Transverse colon (tissue), 3 donors: ENCODE results near the gene CABP4.

Experiments used
- EP300 ChIP-seq: sonication (generic); formaldehyde crosslinking; IDR thresholded peaks from one replicate; pipeline ENCODE4 v1.6.1; 2017; ENCODE audit warnings: antibody characterized with exemption, low read depth
- TF ChIP-seq, protein P1 (sequence below), 5 experiments: fragments of 200-600 bp in 3 of 5; fragments of 450-650 bp in 2 of 5; sonication (generic) in 3 of 5; IDR thresholded peaks; 1 replicate in 2 of 5; 2 replicates in 3 of 5; pipeline ENCODE4 v1.5.1; 2016 to 2017; ENCODE audit warnings: antibody characterized with exemption in 5 of 5, inconsistent platforms in 3 of 5, mild to moderate bottlenecking in 2 of 5, moderate library complexity in 1 of 5

DNA sequence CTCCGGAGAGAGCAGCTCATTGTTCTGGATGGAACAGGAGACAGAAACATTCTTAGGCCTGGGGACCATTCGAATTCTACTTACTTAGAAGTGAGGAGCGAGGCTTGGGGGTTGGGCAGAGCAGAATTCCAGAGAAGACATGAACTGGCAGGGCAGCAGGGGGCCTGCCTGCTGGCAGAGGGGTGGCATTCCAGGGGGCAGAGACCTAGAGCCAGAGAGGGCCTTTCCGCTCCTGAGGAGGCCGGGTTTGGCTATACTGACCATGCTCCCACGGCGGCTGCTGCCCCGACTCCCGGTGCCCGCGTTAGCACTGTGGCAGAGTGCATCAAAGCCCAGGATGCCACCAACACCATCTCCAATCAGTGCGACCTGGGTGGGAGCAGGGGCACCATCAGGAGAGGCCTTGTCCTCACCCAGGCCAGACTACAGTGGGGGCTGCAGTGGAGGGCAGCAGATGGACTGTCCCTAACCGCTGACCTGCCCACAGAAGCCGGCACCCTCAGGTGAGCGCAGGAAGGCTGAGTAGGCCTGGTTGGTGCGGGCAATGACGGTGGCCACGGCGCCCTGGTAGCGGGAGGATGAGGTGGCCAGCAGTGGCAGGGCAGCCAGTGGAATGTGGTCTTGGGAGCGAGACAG is 42.6 kb downstream of the CABP4 start:
- TF ChIP-seq, protein P1, sequence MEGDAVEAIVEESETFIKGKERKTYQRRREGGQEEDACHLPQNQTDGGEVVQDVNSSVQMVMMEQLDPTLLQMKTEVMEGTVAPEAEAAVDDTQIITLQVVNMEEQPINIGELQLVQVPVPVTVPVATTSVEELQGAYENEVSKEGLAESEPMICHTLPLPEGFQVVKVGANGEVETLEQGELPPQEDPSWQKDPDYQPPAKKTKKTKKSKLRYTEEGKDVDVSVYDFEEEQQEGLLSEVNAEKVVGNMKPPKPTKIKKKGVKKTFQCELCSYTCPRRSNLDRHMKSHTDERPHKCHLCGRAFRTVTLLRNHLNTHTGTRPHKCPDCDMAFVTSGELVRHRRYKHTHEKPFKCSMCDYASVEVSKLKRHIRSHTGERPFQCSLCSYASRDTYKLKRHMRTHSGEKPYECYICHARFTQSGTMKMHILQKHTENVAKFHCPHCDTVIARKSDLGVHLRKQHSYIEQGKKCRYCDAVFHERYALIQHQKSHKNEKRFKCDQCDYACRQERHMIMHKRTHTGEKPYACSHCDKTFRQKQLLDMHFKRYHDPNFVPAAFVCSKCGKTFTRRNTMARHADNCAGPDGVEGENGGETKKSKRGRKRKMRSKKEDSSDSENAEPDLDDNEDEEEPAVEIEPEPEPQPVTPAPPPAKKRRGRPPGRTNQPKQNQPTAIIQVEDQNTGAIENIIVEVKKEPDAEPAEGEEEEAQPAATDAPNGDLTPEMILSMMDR (IDR thresholded peaks at IDR 0.05): no peak
- no peak for TF ChIP-seq EP300
